Muscle layer of colon (tissue), 2 donors: ENCODE measurements around the gene TNIK.

Experiments used
- H3K27ac ChIP-seq: one replicate; pipeline ENCODE4 v1.7.0; 2013; ENCODE audit warnings: low read depth, mild to moderate bottlenecking, low read length, moderate library complexity
- H3K27me3 ChIP-seq, 2 donors: one replicate each; pipeline ENCODE4 v1.7.0; 2013; ENCODE audit warnings: low read length in 2 of 2, mild to moderate bottlenecking in 2 of 2; ENCODE audit not compliant: insufficient read depth in 2 of 2, control insufficient read depth in 1 of 2
- H3K36me3 ChIP-seq: one replicate; pipeline ENCODE4 v1.7.0; 2013; ENCODE audit warnings: mild to moderate bottlenecking, low read length; ENCODE audit not compliant: insufficient read depth
- H3K4me1 ChIP-seq: one replicate; pipeline ENCODE4 v1.7.0; 2013; ENCODE audit warnings: mild to moderate bottlenecking, low read length; ENCODE audit not compliant: insufficient read depth
- H3K4me3 ChIP-seq, 2 donors: one replicate each; pipeline ENCODE4 v1.7.0; 2013; ENCODE audit warnings: low read length in 2 of 2, low read depth in 1 of 2, mild to moderate bottlenecking in 1 of 2, moderate library complexity in 1 of 2
- H3K9ac ChIP-seq: one replicate; pipeline ENCODE4 v1.7.0; 2013; ENCODE audit warnings: low read length
- H3K9me3 ChIP-seq: one replicate; pipeline ENCODE4 v1.7.0; 2013; ENCODE audit warnings: mild to moderate bottlenecking, low read length
- donor health status: abdominal sarcoma.
- donor health status: Adenocarcinoma of cecum.

TNIK gene

GRCh38 chr3:171468296-171468906, 8.2 kb upstream of the TNIK start:
- Histone ChIP-seq H3K36me3 (no peaks in the 10 kb centered on the region), H3K9me3 (no peaks in the 10 kb centered on the region), H3K27ac (no peak overlapping the region), H3K4me1 (no peaks in the 10 kb centered on the region), H3K4me3 (no peak overlapping the region), H3K9ac (no peak overlapping the region), H3K27me3 (no peaks in the 10 kb centered on the region)

- Histone ChIP-seq H3K27me3 (no peaks in the 10 kb centered on the region), H3K4me3 (no peak overlapping the region), H3K4me1 (no peaks in the 10 kb centered on the region), H3K27ac (no peak overlapping the region), H3K9me3 (no peaks in the 10 kb centered on the region), H3K36me3 (no peaks in the 10 kb centered on the region), H3K9ac (no peak overlapping the region)
Measured at GRCh38 chr3:171465763-171466162, 5.6 kb upstream of the TNIK start.

- Histone ChIP-seq H3K9me3 (no peaks in the 10 kb centered on the region), H3K4me3 (no peak overlapping the region), H3K27me3 (no peaks in the 10 kb centered on the region), H3K36me3 (no peaks in the 10 kb centered on the region), H3K9ac (no peak overlapping the region), H3K27ac (no peak overlapping the region), H3K4me1 (no peaks in the 10 kb centered on the region)
Measured at GRCh38 chr3:171464462-171464861, 4.3 kb upstream of the TNIK start.

- Histone ChIP-seq H3K9me3 (no peaks in the 10 kb centered on the region), H3K9ac (no peak overlapping the region), H3K27me3 (no peaks in the 10 kb centered on the region), H3K4me1 (peaks cover 10% of the 10 kb centered on the region), H3K36me3 (no peaks in the 10 kb centered on the region), H3K27ac (no peak overlapping the region), H3K4me3 (no peak overlapping the region)
Measured at GRCh38 chr3:171462224-171462623, 2.0 kb upstream of the TNIK start.

- Histone ChIP-seq H3K27ac (peak overlapping the region; percentile 79), H3K9ac (peak overlapping the region; percentile 8), H3K4me3 (peak overlapping the region; percentile 72 to 89)
Measured at GRCh38 chr3:171461525-171461917, 1.3 kb upstream of the TNIK start.

GRCh38 chr3:171460725-171461524, 720 bp upstream of the TNIK start:
- H3K36me3 ChIP-seq = no peaks in the 10 kb centered on the region
- peaks cover 12% of the 10 kb centered on the region for H3K4me1 ChIP-seq
- peak overlapping the region; percentile 79 for H3K27ac ChIP-seq
- no peaks in the 10 kb centered on the region for H3K27me3 ChIP-seq
- H3K4me3 ChIP-seq = peak overlapping the region; percentile 72 to 89
- no peaks in the 10 kb centered on the region for H3K9me3 ChIP-seq
- peak overlapping the region; percentile 8 for H3K9ac ChIP-seq

More at GRCh38 chr3:171461525-171461917, 1.3 kb upstream of the TNIK start:
- H3K27me3 ChIP-seq = no peaks in the 10 kb centered on the region
- no peaks in the 10 kb centered on the region for H3K9me3 ChIP-seq
- H3K4me1 ChIP-seq = peaks cover 10% of the 10 kb centered on the region
- no peaks in the 10 kb centered on the region for H3K36me3 ChIP-seq

- H3K9me3 ChIP-seq = no peaks in the 10 kb centered on the region
- no peaks in the 10 kb centered on the region for H3K27me3 ChIP-seq
- H3K4me1 ChIP-seq = peaks cover 14% of the 10 kb centered on the region
- no peaks in the 10 kb centered on the region for H3K36me3 ChIP-seq
- peak overlapping the region; percentile 79 for H3K27ac ChIP-seq
- peak overlapping the region; percentile 72 to 89 for H3K4me3 ChIP-seq
- H3K9ac ChIP-seq = peak overlapping the region; percentile 4
Measured at GRCh38 chr3:171459137-171459941, 866 bp downstream of the TNIK start.

- Histone ChIP-seq H3K9ac (peak overlapping the region; percentile 4), H3K4me3 (peak overlapping the region; percentile 72 to 89), H3K27ac (peak overlapping the region; percentile 79), H3K9me3 (no peaks in the 10 kb centered on the region), H3K4me1 (peaks cover 19% of the 10 kb centered on the region), H3K27me3 (no peaks in the 10 kb centered on the region), H3K36me3 (no peaks in the 10 kb centered on the region)
Measured at GRCh38 chr3:171458864-171459136, 1.4 kb downstream of the TNIK start.

GRCh38 chr3:171458071-171458863, 1.9 kb downstream of the TNIK start:
- Histone ChIP-seq H3K9me3 (no peaks in the 10 kb centered on the region), H3K4me3 (peak overlapping the region; percentile 72 to 89), H3K9ac (peak overlapping the region; percentile 4), H3K27ac (peak overlapping the region; percentile 79), H3K4me1 (peaks cover 19% of the 10 kb centered on the region), H3K27me3 (no peaks in the 10 kb centered on the region), H3K36me3 (no peaks in the 10 kb centered on the region)

- peak overlapping the region; percentile 17 for H3K27ac ChIP-seq
- H3K4me1 ChIP-seq = peaks cover 19% of the 10 kb centered on the region
- H3K9ac ChIP-seq = no peak overlapping the region
- no peak overlapping the region for H3K4me3 ChIP-seq
- H3K27me3 ChIP-seq = no peaks in the 10 kb centered on the region
- H3K9me3 ChIP-seq = no peaks in the 10 kb centered on the region
- H3K36me3 ChIP-seq = no peaks in the 10 kb centered on the region
Measured at GRCh38 chr3:171457607-171458061, 2.6 kb downstream of the TNIK start.
